ENCODE data around the gene MFSD2B.
"Not testable (repeated sequence)": the region's sequence is repeated elsewhere in the genome, so short reads cannot be mapped to it uniquely, and the experiment has no call there.

The MFSD2B gene

GRCh38 chr2:24019729-24020128 is 9.8 kb downstream of the MFSD2B start:
- no peak for DNase-seq (ENCODE audit: low read depth)

GRCh38 chr2:24020244-24020643 is 10.4 kb downstream of the MFSD2B start:
- no peak for DNase-seq (ENCODE audit: low read depth)

GRCh38 chr2:24021122-24021998 is 11.5 kb downstream of the MFSD2B start:
- DNase-seq (ENCODE audit: low read depth) = no peak

GRCh38 chr2:24022324-24022974 is 12.6 kb downstream of the MFSD2B start:
- no peak for DNase-seq (ENCODE audit: low read depth)

- no peak for DNase-seq (ENCODE audit: low read depth)
Observed at GRCh38 chr2:24022975-24023575, 13.2 kb downstream of the MFSD2B start.

- DNase-seq (ENCODE audit: low read depth) = no peak
Observed at GRCh38 chr2:24024018-24024417, 14.1 kb downstream of the MFSD2B start.

GRCh38 chr2:24024996-24025663 is 15.2 kb downstream of the MFSD2B start:
- no peak for DNase-seq (ENCODE audit: low read depth)

GRCh38 chr2:24026233-24026632 is 16.3 kb downstream of the MFSD2B start:
- no peak for DNase-seq (ENCODE audit: low read depth)

GRCh38 chr2:24038786-24039499 is 29.1 kb downstream of the MFSD2B start:
- DNase-seq (ENCODE audit: low read depth) = no peak

- no peak for DNase-seq (ENCODE audit: low read depth)
Observed at GRCh38 chr2:24040511-24040910, 30.6 kb downstream of the MFSD2B start.

- DNase-seq (ENCODE audit: low read depth) = not testable (repeated sequence)
Observed at GRCh38 chr2:24043133-24043532, 33.2 kb downstream of the MFSD2B start.

- DNase-seq (ENCODE audit: low read depth) = no peak
Observed at GRCh38 chr2:24045511-24046508, 35.9 kb downstream of the MFSD2B start.

GRCh38 chr2:24046599-24046929 is 36.7 kb downstream of the MFSD2B start:
- DNase-seq (ENCODE audit: low read depth) = no peak

- DNase-seq (ENCODE audit: low read depth) = peak; percentile 86
Observed at GRCh38 chr2:24046930-24047702, 37.2 kb downstream of the MFSD2B start, which contains the start of gene WDCP. Gene WDCP, minus strand, starts transcription at chr2:24047391. Its CDS starts 7,897 bp downstream, at chr2:24039494.

GRCh38 chr2:24047703-24048033 is 37.8 kb downstream of the MFSD2B start:
- no peak for DNase-seq (ENCODE audit: low read depth)

- DNase-seq (ENCODE audit: low read depth) = no peak
Observed at GRCh38 chr2:24048769-24049484, 39.0 kb downstream of the MFSD2B start.

GRCh38 chr2:24049485-24050021 is 39.7 kb downstream of the MFSD2B start, which contains the start of gene FKBP1B:
Gene FKBP1B, plus strand, starts transcription at chr2:24049741. Its CDS starts 109 bp downstream, at chr2:24049850.
- DNase-seq (ENCODE audit: low read depth) = peak; percentile 36

GRCh38 chr2:24050041-24050979 is 40.4 kb downstream of the MFSD2B start:
- DNase-seq (ENCODE audit: low read depth) = no peak
